HG03558 (cell line): ENCODE measurements around the gene RNF224.
A peak's percentile ranks its signal among the peaks of the same experiment; 100 is the strongest.
"Not testable (repeated sequence)": the region's sequence is repeated elsewhere in the genome, so short reads cannot be mapped to it uniquely, and the experiment has no call there.

Experiments
- ATAC-seq: cut with Tn5 transposase; IDR thresholded peaks from one replicate; pipeline ENCODE4 v1.9.1; 2021; ENCODE audit warnings: moderate number of reproducible peaks; ENCODE audit not compliant: unreplicated experiment; ENCODE audit errors: extremely low read depth

RNF224 gene

DNA sequence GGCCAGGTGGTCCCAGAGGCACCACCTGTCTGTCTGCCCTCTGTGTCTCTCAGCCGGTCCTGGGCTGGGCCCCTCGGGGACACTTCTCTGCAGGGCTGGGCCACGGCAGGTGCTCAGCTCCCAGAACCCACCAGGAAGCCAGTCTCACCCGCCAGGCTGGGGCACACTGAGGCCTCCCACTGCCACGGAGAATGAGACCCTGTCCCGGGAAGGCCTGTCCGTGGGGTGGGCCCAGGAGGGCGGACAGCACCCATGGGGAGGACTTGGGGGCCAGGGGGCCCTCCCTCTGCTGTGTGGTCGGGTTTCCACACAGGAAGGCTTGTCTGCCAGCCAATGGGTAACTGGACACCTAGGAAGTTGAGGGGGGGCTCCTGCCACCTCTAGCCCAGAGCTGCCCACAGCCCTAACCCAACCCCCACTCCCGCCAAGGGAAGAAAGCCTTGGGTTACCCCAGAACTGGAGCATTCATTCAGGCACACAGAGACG lies 9.7 kb downstream of the RNF224 start:
- no peak for ATAC-seq

DNA sequence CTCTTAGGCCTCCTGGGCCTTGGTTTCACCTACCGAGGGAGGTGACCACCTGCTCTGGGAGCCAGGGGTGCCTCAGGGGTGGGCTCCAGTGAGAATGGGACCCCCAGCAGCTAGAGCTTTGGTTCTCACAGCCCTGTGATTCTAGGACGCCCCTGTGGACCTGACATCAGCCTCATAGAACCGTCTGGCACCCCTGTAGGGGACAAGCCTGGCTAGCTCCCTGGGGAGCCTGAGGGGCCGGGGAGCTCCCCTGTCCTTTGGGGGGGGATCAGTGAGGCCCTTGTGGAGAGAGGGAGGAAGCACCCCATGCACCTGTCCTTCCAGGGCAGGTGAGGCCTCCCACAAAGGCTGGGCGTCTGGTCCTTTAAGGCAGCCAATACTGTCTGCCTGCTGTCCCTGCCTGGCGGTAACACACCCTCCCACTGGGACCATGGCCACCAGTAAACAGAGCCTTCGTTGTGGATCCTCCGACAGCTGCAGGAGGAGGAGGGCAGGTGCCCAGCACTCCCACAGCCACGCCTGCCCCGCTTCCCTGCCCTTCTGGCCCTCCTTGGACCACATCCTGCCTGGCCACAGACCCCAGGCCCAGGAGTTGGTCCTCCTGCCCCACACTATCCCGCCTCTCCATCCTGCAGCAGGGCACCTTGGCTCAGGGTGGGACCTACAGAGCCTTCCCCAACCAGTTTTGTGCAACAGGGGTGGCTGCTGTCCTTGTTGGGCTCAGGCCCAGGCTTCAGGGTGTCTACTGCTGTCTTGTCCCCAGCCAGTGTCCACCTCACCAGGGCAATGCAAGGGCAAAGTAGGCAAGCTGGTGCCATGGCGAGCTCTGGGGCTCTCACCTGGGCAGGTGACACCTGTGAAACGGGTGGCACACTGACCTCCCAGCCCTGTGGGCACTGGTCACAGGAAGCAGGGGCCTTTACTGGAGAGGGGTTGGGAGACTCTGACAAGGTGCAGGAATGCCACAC lies 10.7 kb downstream of the RNF224 start:
- no peak for ATAC-seq

DNA sequence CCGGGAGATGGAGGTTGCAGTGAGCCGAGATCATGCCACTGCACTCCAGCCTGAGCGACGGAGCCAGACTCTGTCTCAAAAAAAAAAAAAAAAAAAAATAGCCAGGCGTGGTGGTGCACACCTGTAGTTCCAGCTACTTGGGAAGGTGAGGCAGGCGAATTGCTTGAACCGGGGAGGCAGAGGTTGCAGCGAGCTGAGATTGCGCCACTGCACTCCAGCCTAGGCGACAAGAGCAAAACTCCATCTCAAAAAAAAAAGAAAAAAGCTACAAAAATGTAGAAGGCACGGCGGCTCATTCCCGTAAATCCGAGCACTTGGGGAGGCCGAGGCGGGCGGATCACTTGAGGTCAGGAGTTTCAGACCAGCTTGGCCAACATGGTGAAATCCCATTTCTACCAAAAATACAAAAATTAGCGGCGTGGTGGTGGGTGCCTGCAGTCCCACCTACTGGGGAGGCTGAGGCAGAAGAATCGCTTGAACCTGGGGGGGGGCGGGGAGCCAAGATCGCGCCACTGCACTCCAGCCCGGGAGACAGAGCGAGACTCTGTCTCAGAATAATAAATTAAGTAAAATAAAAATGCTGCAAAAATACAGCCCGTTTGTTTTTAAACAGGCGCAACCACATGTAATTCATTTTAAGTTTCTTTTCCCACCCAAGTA lies 12.4 kb downstream of the RNF224 start:
- ATAC-seq, result not testable (repeated sequence)

DNA sequence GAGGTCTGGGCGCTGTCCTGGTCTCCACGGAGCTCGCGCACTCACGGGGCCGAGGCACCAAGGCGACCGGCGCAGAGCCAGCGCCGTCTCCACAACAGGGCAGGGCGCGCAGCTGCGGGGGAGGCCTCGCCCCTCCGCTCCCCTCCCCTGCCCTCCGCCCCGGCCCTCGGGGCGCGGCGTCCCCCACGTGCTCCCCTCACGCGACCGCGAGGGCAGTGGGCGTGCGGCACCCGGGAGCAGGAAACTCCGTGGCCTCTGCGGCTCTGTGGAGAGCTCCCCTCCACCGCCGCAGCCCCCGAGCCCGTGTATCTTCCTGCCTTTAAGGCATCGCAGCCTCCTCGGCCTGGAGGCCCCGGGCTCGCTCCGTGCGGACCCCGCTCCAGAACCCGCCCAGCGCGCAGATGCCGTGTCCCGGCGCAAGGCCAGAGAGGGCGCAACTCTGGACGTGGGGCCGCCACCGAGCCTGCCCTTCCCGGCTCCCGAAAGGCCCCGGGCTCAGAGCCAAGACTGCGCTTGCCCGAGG lies 13.1 kb downstream of the RNF224 start:
- peak; percentile 5 for ATAC-seq

DNA sequence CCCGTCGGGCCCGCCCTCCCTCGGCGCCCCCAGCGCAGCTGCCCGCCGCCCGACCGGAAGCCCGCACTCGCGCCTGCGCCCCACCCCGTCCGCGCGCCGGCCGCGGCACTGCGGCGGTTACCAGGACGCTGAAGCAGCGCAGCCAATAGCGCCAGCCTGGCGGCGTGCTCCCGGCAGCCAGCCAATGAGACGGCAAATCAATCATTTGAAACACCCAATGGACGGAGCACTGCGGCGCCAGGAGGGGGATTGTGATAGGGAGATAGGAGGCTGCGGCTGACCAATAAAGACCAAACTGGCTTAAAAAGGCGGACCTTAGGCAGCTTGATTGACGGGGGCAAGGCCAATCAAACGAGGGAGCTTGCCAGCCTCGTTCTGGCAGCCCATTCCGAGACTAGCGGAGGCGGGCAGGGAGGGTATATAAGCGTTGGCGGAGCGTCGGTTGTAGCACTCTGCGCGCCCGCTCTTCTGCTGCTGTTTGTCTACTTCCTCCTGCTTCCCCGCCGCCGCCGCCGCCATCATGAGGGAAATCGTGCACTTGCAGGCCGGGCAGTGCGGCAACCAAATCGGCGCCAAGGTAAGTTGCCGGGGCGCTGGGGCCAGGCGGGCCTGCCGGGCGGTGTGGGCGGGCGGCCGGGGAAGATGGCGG lies 13.7 kb downstream of the RNF224 start, which contains the start of gene TUBB4B:
TUBB4B (plus strand) TSS at position 447 of the 649 bp plus-strand sequence; CDS start at position 521, 74 bp downstream.
- peak; percentile 46 for ATAC-seq

DNA sequence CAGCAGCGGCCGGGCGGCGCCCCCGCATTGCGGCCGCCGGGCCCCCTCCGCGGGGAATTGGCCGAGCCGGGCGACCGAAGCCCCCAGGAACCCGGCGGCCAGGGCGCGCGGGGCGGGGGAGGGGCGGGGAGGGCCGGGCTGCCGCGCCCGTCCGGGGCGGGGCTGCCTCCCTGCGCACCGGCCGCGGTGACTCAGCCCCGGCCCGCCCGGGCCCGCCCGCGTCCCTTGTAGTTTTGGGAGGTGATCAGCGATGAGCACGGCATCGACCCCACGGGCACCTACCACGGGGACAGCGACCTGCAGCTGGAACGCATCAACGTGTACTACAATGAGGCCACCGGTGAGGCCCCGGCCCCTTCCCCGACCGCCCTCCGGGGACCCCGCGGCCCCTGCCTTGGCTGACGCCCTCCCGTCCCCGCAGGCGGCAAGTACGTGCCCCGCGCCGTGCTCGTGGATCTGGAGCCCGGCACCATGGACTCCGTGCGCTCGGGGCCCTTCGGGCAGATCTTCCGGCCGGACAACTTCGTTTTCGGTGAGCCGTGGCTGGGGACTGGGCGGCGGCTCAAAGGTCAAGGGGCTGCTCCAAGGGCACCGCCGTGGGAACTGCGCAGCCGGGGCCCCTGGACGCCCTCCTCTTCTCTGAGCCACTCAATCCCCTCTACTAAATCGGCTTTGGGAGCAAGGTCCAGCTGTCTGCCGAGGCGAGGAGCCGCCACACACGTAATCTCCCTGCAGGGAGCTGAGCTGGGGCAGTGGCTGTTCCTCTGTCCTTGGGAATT lies 14.4 kb downstream of the RNF224 start:
- ATAC-seq, result no peak

DNA sequence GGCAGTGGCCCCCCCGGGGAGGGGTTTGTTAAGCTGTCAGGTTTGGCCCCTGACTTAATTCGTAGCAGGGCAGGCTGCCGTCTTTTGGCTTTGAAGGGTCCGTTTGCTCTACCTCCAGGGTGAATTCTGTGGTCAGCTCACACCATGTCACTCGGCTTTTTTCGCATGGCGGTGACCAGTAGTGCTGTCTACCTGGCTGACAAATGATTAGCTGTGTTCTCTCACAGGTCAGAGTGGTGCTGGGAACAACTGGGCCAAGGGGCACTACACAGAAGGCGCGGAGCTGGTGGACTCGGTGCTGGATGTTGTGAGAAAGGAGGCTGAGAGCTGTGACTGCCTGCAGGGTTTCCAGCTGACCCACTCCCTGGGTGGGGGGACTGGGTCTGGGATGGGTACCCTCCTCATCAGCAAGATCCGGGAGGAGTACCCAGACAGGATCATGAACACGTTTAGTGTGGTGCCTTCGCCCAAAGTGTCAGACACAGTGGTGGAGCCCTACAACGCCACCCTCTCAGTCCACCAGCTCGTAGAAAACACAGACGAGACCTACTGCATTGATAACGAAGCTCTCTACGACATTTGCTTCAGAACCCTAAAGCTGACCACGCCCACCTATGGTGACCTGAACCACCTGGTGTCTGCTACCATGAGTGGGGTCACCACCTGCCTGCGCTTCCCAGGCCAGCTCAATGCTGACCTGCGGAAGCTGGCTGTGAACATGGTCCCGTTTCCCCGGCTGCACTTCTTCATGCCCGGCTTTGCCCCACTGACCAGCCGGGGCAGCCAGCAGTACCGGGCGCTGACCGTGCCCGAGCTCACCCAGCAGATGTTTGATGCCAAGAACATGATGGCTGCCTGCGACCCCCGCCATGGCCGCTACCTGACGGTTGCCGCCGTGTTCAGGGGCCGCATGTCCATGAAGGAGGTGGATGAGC lies 15.2 kb downstream of the RNF224 start:
- ATAC-seq, result no peak

DNA sequence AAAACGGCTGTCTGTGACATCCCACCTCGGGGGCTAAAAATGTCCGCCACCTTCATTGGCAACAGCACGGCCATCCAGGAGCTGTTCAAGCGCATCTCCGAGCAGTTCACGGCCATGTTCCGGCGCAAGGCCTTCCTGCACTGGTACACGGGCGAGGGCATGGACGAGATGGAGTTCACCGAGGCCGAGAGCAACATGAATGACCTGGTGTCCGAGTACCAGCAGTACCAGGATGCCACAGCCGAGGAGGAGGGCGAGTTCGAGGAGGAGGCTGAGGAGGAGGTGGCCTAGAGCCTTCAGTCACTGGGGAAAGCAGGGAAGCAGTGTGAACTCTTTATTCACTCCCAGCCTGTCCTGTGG lies 15.9 kb downstream of the RNF224 start:
- ATAC-seq, result not testable (repeated sequence)

DNA sequence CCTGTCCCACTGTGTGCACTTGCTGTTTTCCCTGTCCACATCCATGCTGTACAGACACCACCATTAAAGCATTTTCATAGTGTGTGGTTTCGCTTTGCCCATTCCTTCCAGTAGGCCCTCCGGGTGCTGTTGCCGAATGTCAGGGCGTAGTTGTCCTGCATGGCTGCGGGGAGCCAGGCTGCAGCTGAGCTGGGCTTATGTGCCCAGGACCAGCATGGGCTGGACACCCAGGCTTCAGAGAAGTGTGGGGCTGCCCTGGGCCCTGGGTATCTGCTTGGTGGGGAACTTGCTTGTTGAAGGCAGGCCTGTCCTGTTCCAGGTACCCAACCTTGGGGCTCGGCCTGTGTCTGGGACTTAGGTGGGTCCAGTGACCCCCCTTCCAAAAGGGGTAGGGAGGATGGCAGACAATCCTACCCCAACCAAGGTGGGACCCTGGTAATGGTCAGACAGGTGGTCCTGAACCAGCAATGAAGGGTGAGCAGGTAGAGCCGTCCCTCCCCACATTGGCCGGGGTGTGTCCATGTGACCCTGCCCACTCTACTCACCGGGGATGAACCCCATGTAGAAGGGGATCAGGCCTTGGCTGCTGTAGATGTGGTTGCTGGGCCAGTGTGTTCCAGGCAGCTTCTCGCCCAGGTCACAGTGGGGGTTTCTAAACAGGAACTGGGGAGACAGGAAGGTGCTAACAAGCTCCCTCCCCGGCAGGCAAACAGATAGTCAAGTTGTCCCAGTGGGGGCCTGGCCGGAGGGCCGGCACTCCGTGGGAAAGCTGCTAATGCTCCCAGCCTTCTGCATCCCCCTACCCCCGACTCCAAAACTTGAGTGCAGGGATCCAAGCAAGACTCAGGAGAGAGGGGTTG lies 16.6 kb downstream of the RNF224 start:
- ATAC-seq, result no peak

DNA sequence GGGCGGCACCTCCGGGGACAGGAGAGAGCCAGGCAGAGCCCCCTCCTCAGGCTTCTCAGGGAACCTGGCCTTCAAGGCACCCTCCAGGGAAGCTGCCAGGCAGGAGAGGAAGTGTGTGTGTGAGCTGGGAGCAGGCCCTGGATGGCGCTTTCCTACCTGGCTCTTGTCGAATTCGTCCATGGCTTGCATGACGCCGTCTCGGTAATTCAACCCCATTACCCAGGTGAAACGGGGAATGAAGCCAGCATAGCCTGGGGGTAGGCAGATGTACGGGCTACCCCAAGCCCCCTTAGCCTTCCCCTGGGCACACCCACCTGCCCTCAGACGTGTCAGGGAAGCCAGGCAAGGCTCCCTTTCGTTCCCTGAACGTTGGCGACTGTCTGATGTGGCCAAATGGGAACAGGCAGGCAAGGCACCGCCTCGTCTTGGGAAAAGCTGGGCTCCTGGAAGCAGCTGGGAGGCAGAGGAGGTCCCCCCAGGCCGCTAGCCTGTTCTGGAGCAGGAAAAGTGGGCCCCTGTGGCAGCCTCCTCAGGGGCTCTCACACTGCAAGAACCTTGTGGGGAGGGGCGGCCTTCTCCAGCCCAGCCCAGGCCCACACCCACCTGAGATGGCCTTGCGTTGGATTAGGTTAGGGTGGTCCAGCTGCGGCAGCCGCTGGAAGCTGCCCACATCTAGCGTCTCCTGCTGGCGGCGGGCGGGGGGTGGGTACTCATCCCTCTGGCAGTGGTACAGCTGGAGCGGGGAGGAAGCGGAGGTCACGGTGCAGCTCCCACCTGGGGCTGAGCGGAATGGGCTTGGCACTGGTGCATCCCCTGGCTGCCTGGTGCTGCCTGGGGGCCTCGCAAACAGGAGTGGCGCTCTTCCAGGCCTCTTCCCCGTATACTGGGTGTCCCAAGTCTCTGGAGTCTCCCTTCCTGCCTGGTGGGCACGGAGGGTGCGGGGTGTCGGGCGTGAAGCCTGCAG lies 17.5 kb downstream of the RNF224 start:
- ATAC-seq, result no peak

DNA sequence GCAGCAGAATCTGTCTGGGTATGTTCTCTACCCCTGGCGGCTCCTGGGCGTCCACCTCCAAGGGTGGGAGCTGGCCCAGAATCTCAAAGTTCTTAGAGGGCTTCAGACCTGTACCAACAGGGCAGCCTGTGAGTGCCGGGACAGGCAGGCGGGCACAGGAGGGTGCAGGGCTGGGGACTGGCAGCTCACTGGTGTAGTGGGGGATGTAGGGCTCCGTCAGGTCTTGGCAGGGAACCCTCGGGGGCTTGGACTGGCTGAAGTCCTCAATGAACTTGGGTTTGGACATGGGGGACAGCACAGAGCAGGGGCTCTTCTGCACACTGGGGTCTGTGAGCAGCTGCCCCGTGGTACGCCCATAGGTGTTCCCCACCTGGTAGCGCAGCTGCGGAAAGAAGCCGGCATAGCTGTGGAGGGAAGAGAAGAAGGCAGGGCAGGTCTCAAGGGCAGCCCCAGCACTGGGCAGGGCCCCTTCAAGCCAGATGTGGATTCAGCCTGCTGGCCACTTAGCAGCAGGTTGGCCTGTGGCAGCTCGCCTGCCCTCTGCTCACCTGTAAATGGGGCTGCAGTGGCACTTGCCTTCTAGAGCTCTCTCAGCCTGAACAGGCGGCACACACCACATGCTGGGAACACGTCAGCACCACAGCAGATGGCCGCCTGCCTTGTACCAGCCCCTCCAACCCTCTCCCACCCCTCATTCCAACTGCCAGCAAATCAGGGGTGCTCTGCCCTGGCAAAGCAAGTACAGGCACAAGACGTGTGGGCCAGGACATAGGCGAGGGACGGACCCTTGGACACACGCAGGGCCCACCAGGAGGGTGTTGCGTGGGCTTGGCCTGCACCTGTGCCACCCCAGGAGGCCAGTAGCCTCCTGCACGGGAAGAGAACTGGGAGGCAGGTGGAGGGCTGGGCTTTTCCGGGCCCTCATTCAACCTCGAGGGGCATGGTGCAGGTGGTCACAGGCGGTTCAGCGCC lies 18.4 kb downstream of the RNF224 start:
- ATAC-seq, result no peak

DNA sequence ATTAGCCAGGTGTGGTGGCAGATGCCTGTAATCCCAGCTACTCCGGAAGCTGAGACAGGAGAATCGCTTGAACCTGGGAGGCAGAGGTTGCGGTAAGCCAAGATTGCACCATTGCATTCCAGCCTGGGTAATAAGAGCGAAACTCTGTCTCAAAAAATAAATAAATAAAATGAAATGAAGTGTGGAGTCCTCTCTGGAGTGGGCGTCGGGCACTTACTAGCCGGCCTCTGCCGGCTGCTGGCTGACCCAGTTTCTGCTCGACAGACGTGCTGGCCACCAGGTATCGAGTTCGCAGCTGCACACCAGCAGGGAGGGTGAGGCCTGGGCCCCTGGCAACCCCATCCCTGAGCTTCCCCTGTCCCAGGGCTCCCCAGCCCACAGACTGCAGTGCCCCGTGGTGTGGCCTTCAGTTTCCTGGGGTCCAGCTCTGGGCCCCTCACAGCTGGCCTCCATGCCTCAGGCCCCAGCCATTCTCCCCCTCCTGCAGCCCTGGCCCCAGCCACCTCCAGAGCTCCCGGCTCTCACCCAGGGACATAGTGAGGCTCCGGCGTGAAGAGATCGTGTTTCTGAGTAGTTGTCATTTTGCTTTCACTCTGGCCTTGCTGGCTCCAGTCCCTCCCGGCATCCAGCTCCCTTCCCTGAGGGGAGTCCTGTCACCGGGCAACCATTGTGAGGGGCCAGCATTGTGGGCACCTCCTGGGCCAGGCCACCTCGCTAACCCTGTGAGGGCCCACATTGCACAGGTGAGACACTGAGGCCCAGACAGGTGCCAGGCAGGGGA lies 20.0 kb downstream of the RNF224 start:
- no peak for ATAC-seq

DNA sequence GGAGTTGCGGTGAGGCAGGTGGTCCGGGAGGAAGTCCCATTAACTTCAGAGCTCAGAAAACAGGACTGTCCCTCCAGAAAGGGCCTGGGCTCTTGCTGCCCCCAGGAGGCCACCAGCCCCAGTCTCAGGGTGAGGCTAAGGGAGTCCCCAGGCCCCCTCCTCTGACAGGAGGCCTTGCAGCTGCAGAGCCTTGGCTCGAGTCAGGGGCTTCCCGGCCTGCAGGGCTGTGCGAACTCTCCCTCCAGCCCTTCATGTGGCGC lies 20.5 kb downstream of the RNF224 start:
- no peak for ATAC-seq

DNA sequence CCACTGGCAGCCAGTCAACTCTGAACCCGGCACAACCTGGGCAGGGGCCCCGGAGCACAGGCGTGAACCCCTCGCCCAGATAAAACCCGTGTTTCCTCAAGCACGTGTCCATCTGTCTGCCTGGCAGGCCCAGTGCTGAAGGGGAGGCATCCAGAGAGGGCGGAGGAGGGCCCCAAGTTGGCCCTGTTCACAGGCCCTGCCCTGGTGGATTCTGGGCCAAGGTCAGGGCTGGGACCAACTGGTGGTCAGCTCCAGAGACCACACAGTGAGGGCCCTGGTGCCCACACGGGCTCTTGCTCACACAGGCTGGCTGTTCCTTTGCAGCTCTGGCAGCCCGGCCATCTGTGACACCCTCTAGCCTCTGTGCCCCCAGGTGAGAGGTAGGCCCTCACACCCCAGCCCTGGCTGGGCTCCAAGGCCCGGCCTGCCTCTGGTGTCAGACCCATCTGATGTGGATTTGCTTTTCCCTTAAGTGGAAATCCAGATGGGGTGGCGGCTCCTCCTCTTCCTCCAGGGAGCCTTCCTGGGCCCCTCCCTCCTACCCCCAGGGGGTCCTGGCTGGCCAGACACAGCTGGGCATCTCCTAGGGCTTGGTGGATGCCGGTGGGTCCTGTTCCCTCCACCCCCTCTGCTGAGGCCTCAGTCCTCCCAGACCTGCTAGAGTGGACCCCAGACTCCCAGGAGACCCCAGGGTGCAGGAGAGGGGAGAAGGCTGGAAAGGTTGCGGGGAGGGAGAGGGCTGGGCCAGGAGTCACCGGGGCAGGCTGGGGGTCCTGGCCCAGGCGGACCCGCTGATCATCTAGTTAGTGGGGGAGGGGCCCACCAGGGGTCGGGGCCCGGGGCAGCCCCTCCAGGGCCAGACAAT lies 23.3 kb downstream of the RNF224 start:
- ATAC-seq, result no peak
